HG03108 (cell line): Measurements from ENCODE around the gene SAG.

Source experiments
- ATAC-seq: cut with Tn5 transposase; IDR thresholded peaks from one replicate; pipeline ENCODE4 v1.9.1; 2021; ENCODE audit warnings: moderate library complexity; ENCODE audit not compliant: unreplicated experiment

SAG gene

DNA sequence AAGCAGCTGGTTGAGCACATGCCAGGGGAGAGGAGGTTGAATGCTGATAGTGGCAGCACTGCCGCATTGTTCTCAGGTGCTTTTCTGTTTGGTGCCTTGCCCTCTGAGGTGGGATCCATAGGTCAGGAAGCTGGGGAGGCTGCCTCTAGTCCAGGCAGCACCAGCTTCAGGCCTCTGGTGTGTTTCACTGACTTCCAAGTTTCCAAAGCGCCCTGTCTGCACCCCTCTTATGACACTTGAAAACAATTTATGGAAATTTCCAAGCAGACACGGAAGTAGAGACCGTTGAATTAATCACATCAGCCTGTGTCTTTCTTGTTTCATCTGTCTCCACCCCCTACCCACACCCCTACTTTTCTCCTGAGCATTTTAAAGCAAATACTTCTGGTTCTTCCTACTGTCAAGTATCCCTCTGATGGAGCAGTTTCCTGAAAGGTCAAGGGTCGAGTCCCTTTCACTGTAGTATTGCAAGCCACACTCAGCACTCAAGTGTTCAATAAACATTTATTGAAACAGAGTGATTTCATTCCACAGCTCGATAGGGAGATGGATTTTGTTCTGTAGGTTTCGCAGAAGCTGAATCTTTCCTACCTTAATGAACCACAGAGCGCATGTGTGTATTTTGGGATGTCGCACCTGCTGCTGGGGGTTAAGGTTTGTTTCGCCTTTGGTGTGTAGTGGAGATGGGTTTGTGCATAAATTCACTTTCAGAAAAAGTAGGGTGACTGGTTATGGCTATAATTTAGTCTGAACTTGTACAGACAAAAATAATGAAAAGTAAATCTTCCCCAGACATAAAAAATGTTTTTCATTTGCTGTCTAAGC is 68.1 kb downstream of the SAG start:
- no peak for ATAC-seq

DNA sequence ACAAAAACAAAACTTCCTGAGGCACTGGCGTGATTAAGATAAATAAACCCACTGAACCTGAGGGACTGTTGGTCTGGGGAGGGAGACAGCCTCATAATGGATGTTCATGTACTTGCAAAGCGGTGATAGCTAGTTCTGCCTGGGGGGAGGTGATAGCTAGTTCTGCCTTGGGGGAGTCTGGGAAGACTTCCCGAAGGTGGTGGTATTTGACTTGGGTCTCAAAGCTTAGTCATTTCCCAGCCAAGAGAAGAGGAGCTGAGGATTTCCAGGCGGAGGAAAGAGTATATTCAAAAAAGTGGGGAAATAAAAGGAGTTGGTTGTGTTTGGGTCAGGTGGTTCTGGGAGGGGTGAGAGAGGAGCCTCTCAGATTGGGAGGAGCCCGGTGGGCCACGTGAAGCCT is 71.4 kb downstream of the SAG start:
- ATAC-seq, result no peak

DNA sequence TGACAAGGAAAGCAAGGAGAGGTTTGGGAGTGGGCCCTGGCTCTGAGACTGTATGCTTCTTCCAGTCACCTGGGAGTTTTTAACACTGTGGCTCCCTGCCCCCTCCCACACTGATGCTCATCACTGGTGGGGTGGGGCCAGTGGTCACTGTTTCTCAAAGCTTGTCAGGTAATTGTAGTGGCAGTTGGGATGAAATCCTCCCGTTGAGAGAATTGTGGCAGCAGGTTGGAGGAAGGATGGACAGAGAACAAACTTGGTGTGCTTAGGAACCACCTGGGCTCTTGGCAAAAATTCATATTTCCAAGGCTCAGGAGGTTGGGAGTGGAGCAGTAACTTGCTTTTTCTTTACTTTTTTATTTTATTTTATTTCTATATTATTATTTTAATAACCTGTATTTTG is 71.8 kb downstream of the SAG start:
- ATAC-seq, result no peak

DNA sequence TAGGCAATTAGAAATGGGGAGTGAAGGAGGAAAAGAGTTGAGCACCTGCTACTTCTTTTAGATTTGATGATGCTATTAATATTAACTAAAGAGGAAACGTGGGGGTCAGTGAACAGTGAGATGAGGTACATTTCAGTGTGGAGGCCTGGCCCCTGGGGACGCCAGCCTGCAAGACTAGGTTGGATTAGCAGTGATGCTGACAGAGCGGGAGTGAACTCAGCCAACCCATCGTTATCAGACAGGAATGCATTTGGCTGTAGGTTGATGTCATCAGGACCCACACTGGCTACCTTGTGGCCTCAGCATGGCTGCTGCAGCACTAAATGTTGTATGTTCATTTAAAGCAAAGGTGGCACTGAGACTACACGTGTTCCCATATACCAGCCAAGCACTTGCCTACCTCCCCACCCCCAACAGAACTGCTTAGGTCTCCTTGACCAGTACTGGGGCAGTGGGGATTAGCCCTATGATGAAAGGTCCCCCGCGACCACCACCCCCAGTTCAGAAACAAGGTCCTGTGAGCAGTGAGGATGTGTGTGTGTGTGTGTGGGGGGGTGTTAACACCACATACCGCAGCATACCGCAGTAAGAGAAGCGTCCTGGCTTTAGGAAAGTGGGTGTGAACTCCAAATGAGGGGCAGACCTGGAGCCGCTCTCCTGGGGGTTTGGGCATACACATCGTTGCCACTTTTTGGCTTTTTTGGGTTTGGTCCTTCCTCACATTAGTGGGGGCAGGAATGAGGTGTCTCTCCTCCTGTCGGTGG is 72.7 kb downstream of the SAG start:
- ATAC-seq, result no peak

DNA sequence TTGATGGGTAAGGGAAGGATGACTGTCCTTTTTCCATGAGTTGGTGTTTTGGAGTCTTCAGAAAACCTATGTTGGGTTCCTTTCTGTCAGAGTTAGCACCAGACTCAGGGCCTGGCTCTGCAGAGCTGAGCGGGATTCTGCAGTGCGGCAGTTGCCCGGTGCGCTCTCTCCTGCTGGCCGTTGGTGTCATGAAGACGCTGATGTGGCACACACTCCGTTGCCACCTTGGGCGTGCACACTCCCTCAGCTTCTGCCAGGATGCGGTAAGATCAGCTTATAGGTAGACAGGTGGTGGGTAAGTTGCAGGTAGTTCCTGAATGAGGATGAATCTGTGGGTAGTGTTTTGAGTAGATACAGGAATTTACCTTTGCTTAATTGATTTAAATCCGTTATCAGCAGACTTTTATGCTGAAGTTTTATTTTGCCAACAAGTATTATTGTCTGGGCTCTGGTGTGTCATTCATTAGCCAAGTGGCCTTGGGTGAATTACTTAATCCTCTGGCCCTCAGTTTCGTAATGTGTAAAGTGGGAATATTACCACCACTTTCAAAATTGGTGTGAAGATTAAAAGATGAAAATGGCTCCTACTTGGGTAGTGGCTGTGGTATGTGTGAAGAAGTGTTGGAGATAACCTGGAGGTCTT is 73.5 kb downstream of the SAG start:
- no peak for ATAC-seq

DNA sequence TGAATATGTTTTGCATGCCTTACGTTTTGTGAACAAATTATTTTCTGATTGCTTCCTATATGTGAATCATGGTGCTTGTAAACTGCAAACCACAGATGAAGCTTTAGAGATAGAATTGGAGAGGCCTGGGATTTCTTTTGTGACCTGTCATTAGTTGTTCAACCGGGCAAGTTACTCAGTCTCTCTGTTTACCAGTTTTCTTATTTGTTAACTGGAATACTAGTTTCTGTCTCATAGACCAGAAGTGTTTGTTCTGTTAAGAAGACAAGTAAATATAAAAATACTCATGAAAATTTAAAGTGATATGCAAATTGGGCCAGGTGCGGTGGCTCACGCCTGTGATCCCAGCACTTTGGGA is 74.0 kb downstream of the SAG start:
- no peak for ATAC-seq

DNA sequence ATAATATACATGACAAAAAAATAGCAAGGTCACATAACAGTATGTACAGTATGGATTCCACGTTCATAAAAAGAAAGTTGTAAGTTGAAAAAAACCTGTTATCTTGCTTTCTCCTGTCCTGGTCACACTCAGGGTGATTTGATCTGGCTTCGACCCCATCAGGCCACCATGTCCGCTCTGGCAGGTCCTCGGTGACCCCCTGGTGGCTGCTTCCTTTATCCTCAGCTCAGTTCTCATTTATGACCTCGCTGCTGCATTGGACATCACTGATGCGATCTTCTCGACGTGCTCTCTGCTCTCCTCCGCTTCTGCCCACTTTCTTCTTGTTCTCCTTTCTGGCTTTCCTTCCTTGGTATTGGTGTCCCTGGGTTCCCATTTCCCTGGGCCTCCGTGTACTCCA is 76.4 kb downstream of the SAG start:
- ATAC-seq, result no peak

DNA sequence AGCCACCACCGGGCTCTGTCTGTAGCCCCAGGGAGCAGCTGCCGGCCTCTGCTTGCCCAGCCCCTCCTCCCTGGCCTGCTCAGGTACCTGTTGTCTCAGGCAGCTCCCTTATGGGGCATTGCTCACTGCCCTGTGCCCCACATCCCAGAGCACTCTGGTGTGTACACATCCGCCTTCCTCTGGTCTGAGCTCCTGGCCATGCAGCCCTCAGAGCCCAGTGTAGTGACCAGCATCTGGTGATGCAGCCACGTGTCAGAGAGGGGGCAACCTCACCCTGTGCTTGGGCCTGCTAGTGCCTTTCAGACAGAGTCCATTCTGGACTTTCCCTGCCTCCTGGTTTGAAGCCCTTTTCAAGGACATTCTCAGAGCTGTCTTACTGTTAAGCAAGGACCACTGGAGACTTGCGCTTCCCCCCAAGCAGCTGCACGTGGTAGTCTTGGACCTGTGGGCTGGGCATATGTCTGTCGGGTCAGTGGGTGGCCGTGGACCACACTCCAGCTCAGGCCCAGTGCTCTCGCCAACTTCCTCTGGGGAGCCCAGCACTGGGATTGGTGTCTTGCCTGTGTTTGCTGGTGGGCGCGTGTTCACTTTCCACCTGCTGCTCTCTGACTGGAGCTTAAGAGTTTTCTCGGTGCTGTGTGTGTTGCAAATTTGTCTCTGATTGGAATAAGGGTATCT is 77.3 kb downstream of the SAG start:
- peak; percentile 8 for ATAC-seq

DNA sequence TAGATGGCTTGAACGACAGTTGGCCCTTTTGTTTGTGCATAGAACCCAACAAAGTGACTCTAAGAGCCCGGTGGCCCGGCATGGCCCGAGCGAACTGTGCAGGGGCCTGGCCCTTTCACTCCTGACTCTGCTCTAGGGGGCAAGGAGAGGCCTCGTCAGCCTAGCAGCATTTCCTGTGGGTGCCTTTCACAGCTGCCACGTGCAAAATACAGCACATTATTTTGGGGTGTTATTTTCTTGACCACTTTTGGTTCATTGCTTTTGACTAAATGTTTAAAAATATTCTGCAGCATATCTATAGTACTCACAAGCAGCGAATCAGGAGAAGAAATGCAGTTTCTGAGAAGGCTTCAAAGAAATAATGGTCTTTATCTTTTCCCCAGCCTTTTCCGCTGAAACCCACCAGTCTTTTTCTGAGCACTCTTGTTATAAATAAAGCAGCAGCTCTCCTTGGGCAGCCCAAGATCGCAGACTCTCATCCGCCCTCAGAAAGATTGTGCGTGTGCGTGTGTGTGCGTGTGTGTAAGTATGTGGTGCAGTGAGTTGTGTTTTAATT is 78.0 kb downstream of the SAG start:
- ATAC-seq, result peak; percentile 60

DNA sequence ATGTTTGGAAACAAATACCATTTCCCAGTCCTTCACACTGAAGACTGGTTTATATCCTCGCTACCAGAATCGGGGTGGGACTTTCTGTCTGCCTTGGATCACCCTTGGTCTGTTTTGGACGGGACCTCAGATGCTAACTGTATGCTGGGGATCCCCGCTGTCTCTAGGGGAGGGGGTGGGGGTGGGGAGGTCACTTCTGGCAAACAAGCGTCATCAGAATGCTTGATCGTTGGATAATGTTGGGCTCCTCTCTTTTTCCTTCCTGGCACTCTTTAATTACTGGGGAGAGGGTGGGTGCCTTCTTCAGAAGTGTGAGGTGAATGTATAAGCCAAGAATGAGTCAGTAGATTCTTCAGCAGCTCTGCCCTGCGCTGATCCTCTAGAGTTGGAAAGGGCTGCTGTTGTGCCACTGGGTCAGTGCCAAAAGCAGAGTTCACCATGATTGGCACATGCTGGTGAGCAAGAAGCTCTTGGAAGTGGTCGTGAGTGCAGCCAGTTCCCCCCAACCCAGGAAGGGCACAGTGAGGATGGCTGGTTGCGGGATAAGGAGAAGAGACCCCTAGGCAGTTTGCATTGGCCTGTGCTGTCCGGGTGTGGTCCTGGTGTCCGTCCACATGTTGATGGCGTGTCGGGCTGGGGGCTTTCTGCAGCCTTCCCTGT is 78.9 kb downstream of the SAG start:
- no peak for ATAC-seq

DNA sequence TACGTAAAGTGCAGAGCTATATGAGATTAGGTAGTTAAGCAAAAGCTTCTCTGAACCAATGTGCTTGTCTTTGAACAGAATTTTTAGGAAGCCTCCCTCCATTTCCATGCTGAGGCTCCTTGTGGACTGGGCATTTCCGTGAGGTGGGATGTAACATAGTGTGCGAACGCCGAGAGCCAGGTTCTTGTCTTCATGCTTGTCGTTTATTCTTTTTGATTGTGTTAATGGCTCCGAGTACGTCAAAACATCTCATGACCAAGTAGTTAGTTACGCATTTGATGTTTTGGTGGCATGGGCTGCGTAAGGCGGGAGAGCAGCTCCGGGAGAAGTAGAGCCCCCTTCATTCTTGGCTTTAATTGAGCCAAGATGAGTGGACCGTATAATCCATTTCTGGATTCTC is 79.6 kb downstream of the SAG start:
- no peak for ATAC-seq

DNA sequence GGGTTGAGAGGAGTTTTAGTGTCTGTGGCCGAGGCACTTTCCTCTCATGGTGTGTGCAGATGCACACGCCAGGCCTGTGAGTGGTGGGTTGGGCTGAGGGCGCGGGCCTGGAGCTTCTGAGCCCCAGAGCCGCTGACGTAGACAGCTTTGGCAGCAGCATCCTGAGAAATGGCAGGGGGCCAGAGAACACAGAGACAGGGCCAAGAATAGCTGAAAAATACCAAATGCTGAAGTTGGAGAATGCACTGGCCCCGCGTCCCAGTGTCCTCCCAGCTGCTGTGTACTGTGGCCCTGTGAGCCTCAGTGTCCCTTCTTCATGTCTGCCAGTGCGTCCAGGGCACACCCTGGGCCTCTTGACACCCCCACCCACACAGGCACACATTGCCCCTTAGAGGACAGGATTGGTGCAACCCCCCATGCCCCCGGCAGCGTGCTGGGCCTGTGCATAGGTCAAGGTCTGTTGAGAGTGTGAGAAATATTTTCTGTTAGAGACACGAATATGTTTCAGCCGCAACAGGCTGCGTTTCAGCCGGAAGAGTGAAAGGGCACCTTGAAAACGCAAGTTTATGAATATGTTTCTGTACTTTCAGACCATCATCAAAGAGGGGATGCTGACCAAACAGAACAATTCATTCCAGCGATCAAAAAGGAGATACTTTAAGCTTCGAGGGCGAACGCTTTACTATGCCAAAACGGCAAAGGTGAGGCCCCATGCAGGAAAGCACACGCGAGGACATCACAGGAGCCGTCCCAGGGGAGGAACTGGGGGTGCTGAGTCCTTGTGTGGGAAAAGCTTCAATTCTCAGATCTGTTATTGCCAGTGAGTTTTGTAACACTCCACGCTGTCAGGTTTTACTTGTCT is 80.3 kb downstream of the SAG start:
- no peak for ATAC-seq

DNA sequence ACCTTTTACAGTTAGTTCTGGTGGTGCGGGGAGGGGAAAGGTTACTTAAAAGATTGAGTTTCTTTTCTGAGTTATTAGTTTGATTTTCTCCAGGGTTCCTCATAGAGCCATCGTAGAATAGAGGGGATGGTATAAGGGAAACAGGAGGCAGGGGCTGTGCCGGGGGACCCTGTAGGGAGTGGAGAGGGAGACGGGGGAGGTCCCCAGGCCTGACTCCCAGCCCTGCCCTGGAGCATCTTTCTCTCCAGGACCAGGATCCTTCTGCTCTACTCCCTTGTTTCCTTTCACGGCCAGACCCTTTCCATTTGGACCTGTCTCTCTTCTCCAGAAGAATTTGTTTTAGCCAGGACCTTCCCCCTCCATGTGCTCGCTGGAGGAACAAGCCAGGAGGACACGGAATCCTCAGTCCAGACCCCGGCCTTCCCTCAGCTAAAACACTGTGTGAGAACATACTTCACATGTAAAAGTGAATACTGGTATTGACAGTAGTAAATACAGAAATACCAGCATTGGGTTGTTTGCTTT is 82.0 kb downstream of the SAG start:
- ATAC-seq, result no peak

DNA sequence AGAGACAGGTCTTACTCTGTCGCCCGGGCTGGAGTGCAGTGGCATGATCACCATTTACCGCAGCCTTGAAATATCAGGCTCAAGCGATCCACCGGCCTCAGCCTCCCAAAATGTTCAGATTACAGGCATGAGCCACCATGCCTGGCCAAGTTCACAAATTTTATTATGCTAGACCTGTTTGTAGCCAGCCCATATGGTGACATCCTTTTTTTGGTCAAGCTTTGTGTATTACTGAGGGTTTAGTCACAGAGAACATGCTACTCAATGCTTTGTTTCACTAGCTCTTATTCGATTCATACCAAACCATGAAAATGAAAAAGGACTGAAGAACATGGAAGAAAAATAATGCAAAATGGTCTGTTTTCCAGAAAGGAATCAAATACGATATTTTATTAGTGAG is 88.1 kb downstream of the SAG start:
- ATAC-seq, result no peak
